Dermis blood vessel endothelial cell (primary cell): ENCODE results near the gene GPR35. TPM values are rescaled to one million over a fixed set of nuclear protein-coding genes. Genes with fewer than 3 reads are reported as not detected.
"Not testable (repeated sequence)": the region's sequence is repeated elsewhere in the genome, so short reads cannot be mapped to it uniquely, and the experiment has no call there.

Experiments used
- DNase-seq: peaks from one replicate; pipeline ENCODE4 v3.0.0; 2010
- total RNA-seq: library from RNA; depleted of rRNA; stranded (reverse); fragments of >200 nt; gene quantifications from 2 replicates; pipeline ENCODE4 v1.2.3, GENCODE V29; 2014

GPR35 gene
- total RNA-seq, 1 donor from 2014 or later, result 0.85 TPM

DNA sequence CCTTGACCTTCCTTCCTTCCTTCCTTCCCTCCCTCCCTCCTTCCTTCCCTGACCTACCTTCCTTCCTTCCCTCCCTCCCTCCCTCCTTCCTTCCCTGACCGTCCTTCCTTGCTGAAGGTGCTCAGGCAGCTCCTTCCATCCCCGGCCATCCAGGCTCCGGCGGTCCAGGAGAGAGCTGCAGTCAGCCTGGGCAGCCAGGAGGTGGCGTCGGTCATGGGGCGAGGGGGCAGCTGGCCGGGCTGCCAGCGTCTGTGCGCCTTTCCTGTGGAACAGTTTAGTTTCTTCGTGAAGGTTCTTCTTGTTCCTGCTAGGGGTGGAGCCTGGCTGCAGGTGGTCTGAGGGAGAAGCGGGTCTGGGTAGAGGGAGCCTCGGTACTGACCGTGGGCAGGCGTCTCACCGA lies 15.7 kb downstream of the GPR35 start:
- peak; percentile 26 for DNase-seq

DNA sequence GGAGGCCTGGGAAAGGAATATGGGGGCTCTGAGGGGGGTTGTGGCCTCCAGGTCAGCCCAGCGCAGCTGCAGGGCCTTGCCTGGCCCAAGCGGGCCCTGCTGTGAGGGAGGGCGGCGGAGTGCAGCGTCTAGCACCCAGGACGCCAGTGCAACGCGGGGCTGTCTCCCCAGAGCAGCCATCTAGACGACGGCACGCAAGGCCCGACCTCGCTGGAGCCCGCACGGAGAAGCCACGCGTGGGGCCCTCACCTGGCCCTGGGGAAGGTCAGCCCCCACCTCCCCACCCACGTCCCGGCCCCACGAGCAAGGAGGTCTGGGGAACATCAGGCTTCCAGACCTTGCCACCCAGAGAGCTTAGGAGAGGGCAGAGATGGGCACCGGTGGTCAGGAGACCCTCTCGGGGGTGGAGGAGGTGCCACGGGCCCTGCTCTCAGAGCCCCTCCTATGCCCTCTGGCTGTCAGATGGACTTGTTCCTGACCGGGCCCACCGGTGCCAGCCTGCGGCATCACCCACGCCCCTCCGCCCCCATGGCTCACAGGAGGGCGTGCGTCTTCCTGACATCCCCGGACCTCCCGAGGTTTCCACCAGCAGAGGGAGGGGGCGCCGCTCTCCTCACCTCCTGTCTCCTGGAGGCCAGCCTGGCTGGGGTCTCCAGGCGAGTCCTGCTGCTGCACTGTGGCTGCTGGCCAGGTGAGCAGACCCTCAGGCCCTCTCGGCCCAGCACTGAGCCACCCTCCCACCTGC lies 17.0 kb downstream of the GPR35 start:
- no peak for DNase-seq

DNA sequence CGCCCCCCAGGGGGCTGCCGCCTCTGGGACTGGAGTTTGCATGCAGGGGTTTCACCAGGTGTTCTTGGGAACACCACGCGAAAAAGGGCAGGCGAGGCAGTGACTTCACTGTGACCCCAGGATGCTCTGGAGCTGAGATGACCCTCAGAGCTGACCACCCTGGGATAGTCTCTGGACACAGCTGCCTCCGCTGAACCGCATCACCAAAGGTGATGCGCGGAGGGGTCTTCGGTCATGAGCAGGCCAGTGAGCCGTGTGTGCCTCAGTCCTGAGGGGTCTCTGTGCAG lies 17.5 kb downstream of the GPR35 start:
- no peak for DNase-seq

DNA sequence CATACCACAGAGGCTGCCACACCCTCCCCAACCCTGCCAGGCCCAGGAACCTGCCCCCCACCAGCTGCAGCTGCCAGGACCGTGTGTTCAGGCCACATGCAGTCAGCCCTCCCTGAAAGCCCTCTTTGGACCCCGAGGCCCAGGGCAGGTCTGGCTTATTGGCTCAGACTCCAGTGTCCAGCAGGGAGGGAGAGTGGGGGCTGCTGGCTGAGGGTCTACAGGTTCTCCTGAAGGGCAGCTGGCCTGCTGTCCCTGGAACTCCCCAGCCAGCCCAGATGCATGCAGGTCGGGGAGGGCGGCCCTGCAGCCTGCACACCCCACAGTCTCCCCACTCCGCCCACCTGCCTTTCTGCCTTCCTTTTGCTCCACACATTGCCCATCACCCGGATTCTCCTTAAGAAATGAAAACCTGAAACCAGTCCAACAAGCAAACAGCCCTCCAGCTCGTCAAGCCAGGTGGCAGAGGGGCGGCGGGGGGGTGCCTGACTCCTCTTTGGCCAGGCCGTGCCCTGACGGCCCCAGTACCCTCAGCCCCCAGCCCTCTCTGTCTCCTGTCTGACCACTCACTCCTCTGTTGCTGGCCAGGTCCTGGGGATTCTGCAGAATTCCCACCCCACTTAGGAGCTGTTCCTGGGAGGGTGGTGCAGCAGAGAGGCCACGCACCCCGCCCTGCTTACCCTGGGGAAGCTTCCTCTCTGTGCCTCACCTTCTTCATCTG lies 18.0 kb downstream of the GPR35 start:
- no peak for DNase-seq

DNA sequence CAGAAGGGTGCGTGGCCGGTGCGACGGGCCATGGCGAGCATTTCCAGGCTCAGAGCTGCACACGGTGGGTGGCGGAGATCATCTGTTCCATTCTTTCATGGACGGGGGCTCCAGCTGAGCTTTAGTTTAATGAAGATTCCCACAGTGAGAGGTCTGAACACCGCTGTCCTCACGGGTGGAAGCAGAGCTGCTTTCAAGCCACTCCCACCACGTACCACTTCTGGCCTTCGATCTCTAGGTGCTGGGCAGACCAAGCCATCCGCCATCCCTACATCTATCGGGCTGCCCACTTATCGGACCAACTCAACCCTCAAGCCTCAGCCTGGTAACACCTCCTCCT lies 18.5 kb downstream of the GPR35 start:
- DNase-seq, result no peak

DNA sequence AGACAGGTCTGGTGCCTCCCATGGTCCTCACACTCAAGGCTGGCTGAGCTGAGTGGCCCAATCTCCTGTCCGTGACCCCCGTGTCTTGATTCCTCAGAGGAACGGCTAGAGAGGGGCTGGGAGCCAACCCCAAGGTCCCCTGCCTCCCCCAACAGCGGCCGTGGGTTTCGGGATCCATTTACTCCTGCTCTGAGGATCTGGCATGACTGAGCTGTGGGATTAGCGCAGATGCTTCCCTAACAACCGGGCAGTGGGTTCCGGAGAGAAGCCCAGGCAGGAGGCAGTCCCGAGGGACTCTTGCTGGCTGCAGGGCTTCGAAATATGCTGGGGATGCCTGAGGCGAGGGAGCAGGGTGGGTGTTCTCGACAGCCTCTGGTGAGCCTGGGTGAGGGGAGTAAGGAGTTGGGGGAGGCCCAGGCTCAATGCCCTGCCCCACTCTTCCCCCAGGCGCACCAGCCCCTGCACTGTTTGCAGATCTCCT lies 18.9 kb downstream of the GPR35 start:
- no peak for DNase-seq

DNA sequence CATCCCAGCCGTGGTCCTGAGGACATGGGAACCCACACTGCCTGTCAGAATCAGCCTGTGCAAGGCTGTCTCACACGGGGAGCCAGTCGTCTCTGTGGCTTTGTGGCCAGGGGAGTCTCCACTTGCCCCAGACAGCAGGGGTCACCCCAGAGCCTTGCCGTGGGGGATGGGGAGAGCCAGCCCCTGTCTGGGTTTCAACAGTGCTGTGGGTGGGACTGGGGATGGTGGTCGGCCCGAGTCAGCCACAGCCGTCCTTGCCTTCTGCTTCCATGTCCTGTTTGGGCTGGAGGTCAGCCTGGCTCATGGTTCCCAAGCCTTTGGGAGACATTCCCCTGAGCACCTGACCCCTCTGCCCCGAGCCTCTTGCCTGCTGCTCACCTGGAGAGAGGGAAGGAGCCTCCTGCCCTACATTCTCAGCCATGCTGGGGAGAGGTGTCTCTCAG lies 19.6 kb downstream of the GPR35 start:
- DNase-seq, result no peak

DNA sequence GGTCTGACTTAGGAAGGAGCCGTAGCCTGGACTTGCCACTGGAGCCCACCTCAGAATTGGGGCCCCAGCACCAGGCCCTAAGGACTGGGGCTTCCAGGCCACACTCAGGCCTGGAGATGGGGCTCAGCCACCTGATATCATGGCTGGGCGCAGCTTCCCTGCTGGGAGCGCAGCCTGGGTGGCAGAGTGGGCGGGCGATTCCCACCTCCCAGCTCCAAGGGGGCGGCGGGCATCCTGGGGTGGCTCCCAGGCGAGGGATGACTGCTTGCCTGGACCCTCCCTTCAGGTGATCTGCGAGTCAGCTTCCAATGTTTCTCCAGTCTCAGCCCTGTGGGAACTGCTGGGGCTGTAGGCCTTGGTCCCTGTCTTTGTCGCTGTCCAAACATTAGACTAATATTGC lies 20.1 kb downstream of the GPR35 start:
- no peak for DNase-seq

DNA sequence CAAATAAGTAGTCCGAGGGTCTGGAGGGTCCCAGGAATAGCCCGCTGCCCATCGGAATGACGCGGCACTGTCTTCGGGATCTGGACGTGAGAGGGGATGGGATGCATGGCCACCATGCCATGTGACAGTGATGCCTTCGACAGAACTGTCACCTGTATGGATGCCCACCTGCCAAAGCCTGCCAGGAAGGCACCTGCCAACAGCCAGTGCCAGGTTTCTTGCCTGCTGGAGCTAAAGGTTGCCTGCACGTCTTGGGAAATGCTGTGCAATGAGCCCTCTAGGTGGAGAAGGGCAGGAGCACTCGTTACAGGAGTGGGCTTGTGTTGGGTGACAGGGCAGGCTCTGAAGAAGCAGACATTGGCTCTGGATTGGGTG lies 20.5 kb downstream of the GPR35 start:
- DNase-seq, result no peak

DNA sequence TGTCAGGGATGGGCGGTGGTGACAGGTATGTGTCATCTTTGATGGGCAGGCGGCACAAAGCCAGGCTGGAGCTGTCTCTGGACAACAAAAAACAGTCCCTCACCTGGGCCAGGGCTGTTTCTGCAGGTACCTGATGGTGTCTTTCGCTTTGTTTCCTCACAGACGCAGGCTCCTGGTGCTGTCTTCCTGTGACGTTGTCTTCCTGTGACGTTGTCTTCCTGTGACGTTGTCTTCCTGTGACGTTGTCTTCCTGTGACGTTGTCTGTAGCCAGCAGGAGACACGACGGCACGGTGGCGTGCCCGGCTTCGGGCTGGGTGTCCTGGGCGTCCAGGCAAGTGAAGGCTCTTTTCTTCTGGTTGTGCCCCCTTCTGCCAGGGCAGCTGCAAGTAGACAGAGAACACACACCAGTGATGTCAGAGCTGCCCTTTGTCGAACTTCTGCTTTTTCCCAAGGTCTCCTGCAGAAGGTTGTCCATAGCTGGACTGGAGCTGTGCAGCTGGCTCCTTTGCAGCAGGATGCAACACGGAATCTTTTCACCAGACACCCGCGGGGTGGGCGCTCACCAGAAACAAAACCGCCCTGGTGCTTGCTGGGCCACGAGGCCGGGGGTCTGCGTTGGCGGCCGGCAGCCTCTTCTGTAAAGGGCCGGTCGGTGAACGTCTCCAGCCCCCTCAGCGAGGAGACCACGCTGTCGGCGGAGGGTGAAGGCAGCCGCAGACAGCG lies 21.1 kb downstream of the GPR35 start:
- DNase-seq, result peak; percentile 24

DNA sequence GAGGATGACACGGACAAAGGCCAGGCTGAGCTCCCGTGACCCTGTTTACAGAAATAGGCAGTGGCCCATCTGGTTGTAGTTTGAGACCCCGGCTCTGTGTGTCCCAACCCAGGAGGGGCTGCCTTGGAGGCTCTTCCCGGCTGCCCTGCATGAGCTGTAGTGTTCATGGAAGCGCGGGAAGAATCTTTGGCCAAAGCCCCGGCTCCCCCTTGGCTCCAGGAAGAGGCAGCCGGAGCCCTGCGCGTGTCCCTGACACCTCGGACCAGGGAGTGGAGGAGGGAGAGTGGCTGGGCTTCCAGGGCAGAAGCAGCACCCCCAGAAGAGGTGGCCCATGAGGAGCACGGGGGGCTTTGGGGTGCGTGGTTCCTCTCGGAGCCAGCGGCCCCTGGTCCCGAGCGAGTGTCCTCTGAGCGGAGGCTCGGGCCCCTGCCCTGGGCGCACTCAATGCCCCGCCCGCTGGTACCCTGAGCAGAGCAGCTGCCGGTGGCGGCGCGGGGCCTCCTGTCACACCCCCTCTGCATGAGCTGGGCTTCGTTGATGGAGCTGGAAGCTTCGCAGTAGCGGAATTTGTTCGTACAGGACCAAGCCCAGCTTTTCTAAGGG lies 21.7 kb downstream of the GPR35 start:
- no peak for DNase-seq

DNA sequence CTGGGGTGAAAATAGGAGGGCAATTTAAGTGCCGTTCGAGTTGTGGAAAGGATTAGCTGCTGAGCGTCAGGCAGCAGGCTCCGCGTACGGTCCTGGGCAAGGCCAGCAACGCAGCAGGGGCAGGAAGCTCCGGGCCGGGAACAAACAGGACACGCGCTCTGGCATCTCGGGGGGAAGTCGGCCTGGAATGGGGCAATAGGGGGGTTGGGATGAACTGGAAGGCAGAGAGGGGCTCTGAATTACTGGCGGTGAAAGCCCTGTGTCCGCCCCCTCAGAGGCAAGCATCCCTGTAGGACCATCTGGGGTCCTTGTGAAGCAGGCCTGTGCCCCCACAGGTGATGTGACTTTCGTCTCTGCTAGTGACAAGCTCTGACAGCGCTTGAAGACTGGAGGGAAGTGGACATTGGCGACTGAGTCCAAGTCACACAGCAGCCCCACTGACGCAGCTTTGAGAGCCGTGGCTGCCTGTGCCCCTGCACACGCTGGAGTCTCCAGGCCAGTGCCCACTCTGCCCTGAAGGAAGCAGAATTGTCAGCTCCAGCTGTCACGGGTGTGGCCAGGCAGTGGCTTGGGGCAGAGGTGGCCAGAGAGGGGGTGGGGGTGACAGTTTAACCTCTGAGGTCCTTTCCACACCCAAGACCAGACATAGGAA lies 22.3 kb downstream of the GPR35 start:
- no peak for DNase-seq

DNA sequence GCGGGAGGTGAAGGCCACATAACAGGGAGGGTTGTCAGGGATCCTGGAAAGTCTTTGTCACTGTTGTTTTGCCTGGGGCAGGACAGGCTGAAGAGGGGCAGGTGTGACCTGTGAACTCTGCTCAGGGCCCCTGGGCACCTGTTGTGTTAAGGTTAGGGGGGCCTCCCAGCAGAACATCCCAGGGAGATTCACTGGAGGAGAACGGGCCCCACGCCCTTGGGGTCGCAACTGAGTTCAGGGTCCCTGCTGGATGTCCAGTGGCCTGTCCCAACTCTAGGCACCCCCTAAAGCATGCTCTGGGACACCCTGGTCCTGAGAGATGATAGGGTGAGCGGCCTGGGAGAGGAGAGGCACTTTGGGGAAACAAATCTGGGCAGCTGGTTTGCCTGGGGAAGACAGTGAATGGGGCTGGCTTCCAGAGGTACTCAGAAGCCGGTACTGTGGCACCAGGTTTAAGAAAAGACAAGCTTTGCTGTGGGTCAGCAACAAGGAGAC lies 22.9 kb downstream of the GPR35 start:
- no peak for DNase-seq

DNA sequence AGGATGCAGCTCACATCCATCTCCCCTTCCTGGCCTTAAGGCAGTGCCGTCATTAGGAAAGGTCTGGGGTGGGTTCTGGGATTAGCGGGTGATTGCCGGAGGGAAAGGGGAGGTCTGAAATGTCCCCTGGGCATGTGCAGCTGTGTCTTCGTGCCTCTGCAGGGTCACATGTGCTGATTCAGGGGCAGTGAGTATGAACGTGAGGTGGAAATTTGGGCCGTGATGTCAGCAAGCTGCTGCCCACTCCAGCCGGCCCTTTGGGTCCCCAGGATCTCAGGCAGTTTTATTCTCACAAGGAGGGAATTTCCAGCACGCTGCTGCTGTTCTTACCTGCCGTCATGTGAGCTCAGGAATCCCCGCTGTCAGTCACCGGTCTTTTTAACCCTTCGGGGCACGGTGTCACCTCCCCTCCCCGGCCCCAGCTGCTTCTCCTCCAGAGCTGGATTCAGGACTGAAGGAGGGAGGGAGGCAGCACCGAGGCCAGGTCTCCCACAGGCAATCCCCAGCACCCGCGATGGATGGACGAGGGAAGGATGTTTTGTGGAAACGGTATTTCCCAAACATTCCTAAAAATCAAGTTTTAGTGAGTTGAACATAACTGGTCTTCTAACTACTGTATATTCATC lies 23.5 kb downstream of the GPR35 start:
- no peak for DNase-seq

DNA sequence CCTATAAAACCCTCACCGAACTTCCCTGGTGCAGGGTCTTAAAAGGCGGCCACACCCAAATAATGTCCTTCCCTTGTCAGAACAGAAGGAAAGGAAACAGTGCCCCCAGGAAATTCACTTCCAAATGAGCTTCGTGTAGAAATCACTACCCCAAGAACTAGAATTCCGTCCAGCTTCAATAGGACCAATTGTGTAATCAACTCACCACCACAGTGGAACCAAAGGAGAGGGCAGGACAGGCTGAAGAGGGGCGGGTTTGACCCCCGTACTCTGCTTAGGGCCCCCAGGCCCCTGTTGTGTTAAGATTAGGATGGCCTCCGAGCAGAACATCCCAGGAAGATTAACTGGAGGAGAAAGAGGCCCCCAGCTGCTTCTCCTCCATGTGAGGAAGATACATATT lies 24.1 kb downstream of the GPR35 start:
- no peak for DNase-seq

DNA sequence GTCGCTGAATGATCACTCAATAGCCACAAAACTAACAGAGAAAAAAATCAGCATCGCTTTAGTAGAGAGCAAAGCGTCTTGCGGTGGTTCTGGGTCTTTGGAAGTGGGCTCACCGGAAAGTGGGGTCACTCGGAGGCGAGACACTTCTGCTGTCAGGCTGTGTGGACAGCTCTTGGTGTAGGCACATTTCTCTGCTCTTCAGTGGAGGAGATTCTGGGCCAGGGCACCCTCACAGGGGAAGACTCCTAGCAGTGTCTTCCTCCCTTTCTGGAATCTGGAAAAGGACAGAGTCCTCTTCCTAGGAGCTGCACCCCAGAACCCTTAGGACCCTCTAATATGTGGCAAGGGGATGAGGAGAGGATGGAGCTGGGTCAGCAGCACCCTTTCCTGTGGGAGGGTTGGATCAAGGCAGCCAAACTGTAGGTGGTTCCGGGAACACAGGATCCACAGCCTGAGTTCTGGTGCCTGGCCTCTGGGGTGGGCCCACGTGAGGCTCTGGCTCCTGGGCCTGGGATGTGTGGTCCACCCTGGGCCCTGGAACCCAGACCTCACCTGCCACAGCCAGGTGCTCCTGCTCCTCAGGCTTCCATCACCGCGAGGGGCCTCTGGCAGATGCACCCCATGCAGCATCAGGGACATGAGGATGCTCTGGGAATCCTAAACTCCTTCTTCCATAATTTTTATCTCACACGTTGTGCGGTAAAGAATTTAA lies 25.1 kb downstream of the GPR35 start:
- no peak for DNase-seq

DNA sequence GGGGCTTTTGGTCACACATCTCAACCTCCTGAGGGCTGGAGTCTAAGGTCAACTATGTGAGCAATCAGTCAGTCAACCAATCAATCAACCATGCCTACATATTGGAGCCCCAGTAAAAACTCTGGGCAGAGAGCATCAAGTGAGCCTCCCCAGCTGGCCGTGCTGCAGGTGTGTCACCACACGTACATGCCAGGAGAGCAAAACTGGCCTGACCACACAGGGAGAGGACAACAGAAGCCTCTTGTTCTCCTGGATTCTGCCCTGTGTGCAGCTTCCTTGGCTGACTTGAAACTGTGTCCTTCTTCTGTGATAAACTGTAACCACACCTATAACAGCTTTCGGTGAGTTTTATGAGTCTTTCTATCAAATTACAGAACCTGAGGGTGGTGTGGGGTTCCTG lies 25.9 kb downstream of the GPR35 start:
- no peak for DNase-seq

DNA sequence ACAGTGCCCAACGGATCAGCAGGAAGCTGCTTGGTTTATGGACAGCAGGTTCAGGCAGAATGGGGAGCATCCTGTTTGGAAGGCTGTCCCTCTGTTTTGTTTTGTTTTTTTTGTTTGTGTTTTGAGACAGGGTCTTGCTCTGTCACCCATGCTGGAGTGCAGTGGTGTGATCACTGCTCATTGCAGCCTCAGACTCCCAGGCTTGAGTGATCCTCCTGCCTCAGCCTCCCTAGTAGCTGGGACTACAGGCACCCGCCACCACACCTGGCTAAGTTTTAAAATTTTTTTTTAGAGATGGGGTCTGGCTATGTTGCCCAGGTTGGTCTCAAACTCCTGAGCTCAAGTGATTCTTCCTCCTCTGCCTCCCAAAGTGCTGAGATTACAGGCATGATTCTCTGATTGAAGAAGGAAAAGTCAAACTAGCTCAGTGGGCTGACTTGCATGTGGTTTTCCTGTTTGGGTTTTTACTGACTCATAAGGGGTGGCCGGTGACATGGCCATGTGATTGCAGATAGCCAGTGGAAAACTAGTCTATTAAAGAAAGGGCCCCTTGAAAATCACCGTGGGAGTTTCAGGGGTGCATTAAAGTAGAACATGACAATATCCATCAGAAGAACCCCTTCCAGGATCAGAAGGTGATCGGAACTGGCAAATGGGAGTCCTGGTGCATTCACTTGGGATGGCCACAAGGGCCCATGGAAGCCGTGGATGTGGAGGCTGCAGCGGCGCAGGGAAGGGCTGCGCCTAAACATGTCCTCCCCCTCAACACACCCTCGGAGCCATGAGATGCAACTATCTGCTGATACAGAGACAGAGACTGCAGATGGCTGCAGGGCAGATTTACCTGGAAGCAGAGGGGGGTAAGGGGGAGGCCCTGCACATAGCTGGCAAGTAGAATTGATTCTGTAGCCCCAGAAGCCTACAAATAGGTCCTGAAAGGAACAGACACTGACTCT lies 30.9 kb downstream of the GPR35 start:
- DNase-seq, result peak; percentile 15

DNA sequence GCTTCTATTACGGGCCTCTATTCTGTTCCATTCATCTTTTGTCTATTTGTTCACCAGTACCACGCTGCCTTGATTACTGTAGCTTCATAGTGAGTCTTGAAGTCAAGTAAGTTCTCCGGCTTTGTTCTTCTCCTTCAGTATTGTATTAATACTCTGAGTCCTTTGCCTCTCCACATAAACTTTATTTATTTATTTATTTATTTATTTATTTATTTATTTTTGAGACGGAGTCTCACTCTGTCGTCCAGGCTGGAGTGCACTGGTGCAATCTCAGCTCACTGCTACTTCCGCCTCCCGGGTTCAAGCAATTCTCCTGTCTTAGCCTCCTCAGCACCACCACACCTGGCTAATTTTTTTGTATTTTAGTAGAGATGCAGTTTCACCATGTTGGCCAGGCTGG lies 34.6 kb downstream of the GPR35 start:
- DNase-seq, result not testable (repeated sequence)

DNA sequence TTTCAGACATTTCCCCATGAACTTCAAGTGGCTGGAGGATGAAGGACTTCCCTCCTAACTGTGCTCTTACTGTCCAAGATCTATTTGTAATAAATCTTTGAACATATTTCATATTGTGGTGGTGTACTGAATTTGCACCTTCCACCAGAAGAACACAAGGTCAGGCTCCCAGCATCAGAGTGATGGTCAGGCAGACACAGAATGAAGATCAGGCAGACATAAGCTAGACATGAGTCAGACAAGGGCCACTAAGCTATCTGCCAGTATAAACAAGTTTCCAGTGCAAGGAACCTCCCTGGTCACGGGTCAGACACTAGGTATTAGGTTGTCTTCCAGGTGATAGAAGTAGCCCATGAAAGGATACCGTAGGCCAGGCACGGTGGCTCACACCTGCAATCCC lies 37.4 kb downstream of the GPR35 start:
- DNase-seq, result no peak
